Neuronal stem cell (in vitro differentiated cells): ENCODE results near the gene VAMP5. TPM values are rescaled to one million over a fixed set of nuclear protein-coding genes. Genes with fewer than 3 reads are reported as not detected.

ENCODE experiments used
- DNase-seq: peaks from one replicate; pipeline ENCODE4 v3.0.0-alpha.2; 2013; ENCODE audit warnings: low spot score
- H2AFZ ChIP-seq: one replicate; pipeline ENCODE4 v1.6.1; 2013; ENCODE audit warnings: mild to moderate bottlenecking, low read length, inconsistent platforms
- H2AK5ac ChIP-seq: 2 replicates; pipeline ENCODE4 v1.6.1; 2013; ENCODE audit warnings: low read depth, mild to moderate bottlenecking, inconsistent platforms, low read length, moderate library complexity, mixed read lengths
- H2BK120ac ChIP-seq: 2 replicates; pipeline ENCODE4 v1.6.1; 2013; ENCODE audit warnings: low read depth, mild to moderate bottlenecking, inconsistent platforms, low read length, moderate library complexity, mixed read lengths
- H2BK12ac ChIP-seq: one replicate; pipeline ENCODE4 v1.6.1; 2013; ENCODE audit warnings: low read length, inconsistent platforms
- H2BK15ac ChIP-seq: 2 replicates; pipeline ENCODE4 v1.6.1; 2013; ENCODE audit warnings: mild to moderate bottlenecking, low read length, inconsistent platforms, mixed read lengths
- H2BK5ac ChIP-seq: one replicate; pipeline ENCODE4 v1.6.1; 2013; ENCODE audit warnings: inconsistent platforms, mild to moderate bottlenecking, low read length, moderate library complexity
- H3K14ac ChIP-seq: one replicate; pipeline ENCODE4 v1.6.1; 2013; ENCODE audit warnings: low read length, inconsistent platforms
- H3K18ac ChIP-seq: 2 replicates; pipeline ENCODE4 v1.6.1; 2013; ENCODE audit warnings: low read length, inconsistent platforms
- H3K23ac ChIP-seq: 2 replicates; pipeline ENCODE4 v1.6.1; 2013; ENCODE audit warnings: low read depth, mild to moderate bottlenecking, mixed read lengths, low read length, inconsistent platforms; ENCODE audit not compliant: poor library complexity
- H3K27ac ChIP-seq: replicated peaks from 3 replicates; pipeline ENCODE4 v1.5.1; 2013; ENCODE audit warnings: low read length, inconsistent platforms
- H3K27me3 ChIP-seq, 3 experiments: 2 replicates each; pipeline ENCODE4 v1.6.1; 2013; ENCODE audit warnings: low read length in 3 of 3, mild to moderate bottlenecking in 2 of 3, inconsistent platforms in 1 of 3, low read depth in 1 of 3, mixed read lengths in 1 of 3, moderate library complexity in 1 of 3; ENCODE audit not compliant: control insufficient read depth in 3 of 3, insufficient read depth in 3 of 3
- H3K36me3 ChIP-seq, 2 donors: replicated peaks in 1 of 2; 2 replicates each; pipeline ENCODE4 v1.6.1; 2013; ENCODE audit warnings: low read length in 2 of 2; ENCODE audit not compliant: control insufficient read depth in 2 of 2, insufficient read depth in 2 of 2
- H3K4ac ChIP-seq: 2 replicates; pipeline ENCODE4 v1.6.1; 2013; ENCODE audit warnings: inconsistent platforms, mild to moderate bottlenecking, low read length, moderate library complexity
- H3K4me1 ChIP-seq, 2 donors: 1 replicate in 1 of 2; 2 replicates in 1 of 2; pipeline ENCODE4 v1.6.1; 2013; ENCODE audit warnings: low read length in 2 of 2, low read depth in 1 of 2; ENCODE audit not compliant: control insufficient read depth in 2 of 2, insufficient read depth in 1 of 2
- H3K4me2 ChIP-seq: one replicate; pipeline ENCODE4 v1.6.1; 2013; ENCODE audit warnings: mild to moderate bottlenecking, low read length, inconsistent platforms; ENCODE audit not compliant: insufficient read depth, poor library complexity, severe bottlenecking
- H3K4me3 ChIP-seq, 2 donors: 2 replicates each; pipeline ENCODE4 v1.5.1; 2013; ENCODE audit warnings: low read length in 2 of 2, mild to moderate bottlenecking in 2 of 2, inconsistent platforms in 1 of 2, moderate library complexity in 1 of 2
- H3K79me1 ChIP-seq: one replicate; pipeline ENCODE4 v1.6.1; 2013; ENCODE audit warnings: low read depth, mild to moderate bottlenecking, inconsistent platforms, low read length, moderate library complexity
- H3K9ac ChIP-seq: one replicate; pipeline ENCODE4 v1.6.1; 2013; ENCODE audit warnings: mild to moderate bottlenecking, low read depth, low read length, inconsistent platforms; ENCODE audit not compliant: poor library complexity
- H3K9me3 ChIP-seq, 2 donors: replicated peaks in 1 of 2; 2 replicates each; pipeline versions ENCODE3 to v1.6.1; 2013; ENCODE audit warnings: low read length in 2 of 2, mild to moderate bottlenecking in 2 of 2, inconsistent platforms in 1 of 2, low read depth in 1 of 2, mixed read lengths in 1 of 2, moderate library complexity in 1 of 2; ENCODE audit not compliant: control insufficient read depth in 2 of 2, insufficient read depth in 1 of 2
- H4K8ac ChIP-seq: one replicate; pipeline ENCODE4 v1.6.1; 2013; ENCODE audit warnings: low read depth, mild to moderate bottlenecking, inconsistent platforms, low read length, moderate library complexity
- H4K91ac ChIP-seq: one replicate; pipeline ENCODE4 v1.6.1; 2013; ENCODE audit warnings: low read length, low read depth, mild to moderate bottlenecking, inconsistent platforms; ENCODE audit not compliant: poor library complexity
- WGBS, 2 donors: extraction: QIAGEN DNeasy Blood & Tissue Kit; methylation state at CpG; one replicate each; pipeline ENCODE4 v1.1.7; 2013; ENCODE audit warnings: missing lambda C conversion rate in 2 of 2, mixed read lengths in 1 of 2; ENCODE audit not compliant: insufficient read length in 2 of 2, insufficient replicate concordance in 1 of 2; ENCODE audit errors: extremely low coverage in 2 of 2; 5-methylcytosine and 5-hydroxymethylcytosine counted together
- polyA plus RNA-seq, 2 experiments: library from polyadenylated mRNA; stranded (reverse); fragments of 200-250 nt; gene quantifications; one replicate each; pipeline ENCODE4 v1.2.3, GENCODE V29; 2013

The VAMP5 gene, protein sequence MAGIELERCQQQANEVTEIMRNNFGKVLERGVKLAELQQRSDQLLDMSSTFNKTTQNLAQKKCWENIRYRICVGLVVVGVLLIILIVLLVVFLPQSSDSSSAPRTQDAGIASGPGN
- 5.7 TPM for polyA plus RNA-seq (2013, experiment 1 of 2)
- polyA plus RNA-seq (2013, experiment 2 of 2): 5.8 TPM

DNA sequence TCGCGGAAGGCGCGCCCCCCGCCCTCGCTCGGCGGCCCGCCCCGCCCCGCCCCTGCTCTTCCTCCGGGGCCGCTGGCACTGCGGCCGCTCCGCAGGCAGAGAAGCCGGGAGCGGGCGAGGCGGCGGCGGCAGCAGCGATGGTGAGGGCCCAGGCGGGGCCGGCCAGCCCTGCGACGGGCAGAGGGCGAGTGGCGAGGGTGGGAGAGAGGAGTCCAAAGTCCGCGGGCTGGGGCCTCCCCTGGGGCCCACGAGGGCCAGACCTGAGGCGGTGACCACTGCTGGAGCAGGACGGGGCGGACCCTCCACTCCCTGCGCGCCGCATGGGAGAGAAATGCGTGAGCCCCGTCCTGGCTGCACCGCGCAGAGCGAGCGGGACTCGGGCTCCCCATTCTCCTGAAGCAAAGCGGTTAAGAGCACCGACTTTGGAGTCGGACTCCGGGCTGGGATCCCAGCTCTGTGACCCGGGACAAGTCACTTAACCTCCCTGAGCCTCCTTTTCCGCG lies at the start of gene VAMP5:
VAMP5 (plus strand) TSS at position 78 of the 503 bp plus-strand sequence; CDS start at position 138, 60 bp downstream.
- H2BK15ac ChIP-seq: no peak within 1 kb of the TSS
- H3K18ac ChIP-seq: peak within 1 kb of the TSS; percentile 72
- H3K4me2 ChIP-seq: peak within 1 kb of the TSS; percentile 51
- H3K27me3 ChIP-seq: peaks cover 0 to 26% (median 3%) of the 10 kb centered on the region in 3 experiments
- peak within 1 kb of the TSS in 1 of 2 donors; percentile 72 for H3K4me3 ChIP-seq
- DNase-seq: no peak
- no peaks in the 10 kb centered on the region for H3K36me3 ChIP-seq
- no peak within 1 kb of the TSS for H3K4ac ChIP-seq
- peak within 1 kb of the TSS; percentile 73 for H3K14ac ChIP-seq
- no peak within 1 kb of the TSS for H2AK5ac ChIP-seq
- H2BK120ac ChIP-seq: no peak within 1 kb of the TSS
- no peak within 1 kb of the TSS for H3K23ac ChIP-seq
- no peak within 1 kb of the TSS for H3K27ac ChIP-seq
- H3K4me1 ChIP-seq: peaks cover 10 to 23% of the 10 kb centered on the region in 2 donors
- no peaks in the 10 kb centered on the region for H3K9me3 ChIP-seq
- no peak within 1 kb of the TSS for H4K8ac ChIP-seq
- H3K79me1 ChIP-seq: no peaks in the 10 kb centered on the region
- no peak within 1 kb of the TSS for H4K91ac ChIP-seq
- no peak within 1 kb of the TSS for H3K9ac ChIP-seq
- no peak within 1 kb of the TSS for H2BK12ac ChIP-seq
- H2AFZ ChIP-seq: peak within 1 kb of the TSS; percentile 58
- H2BK5ac ChIP-seq: peak within 1 kb of the TSS; percentile 43
- WGBS, 2 donors: no CpG with 5 or more reads among the region's 52 CpGs

DNA sequence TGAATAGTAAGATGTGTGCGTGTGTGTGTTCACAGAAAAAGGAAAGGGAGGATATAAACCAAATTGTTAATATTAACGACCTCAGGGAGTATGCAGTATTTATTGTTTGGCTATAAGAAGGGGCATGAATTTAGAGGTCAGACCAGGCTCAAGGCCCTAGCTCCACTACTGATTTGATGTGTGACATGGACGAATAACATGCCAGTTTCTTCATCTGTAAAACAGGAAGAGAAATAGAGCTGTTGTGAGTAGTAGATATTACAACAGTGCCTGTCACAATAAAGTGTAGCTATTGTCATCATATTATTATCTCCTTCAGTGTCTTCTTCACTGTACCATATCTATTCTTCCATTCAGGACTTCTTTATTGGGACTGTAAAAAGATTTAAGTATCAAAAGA lies 49.4 kb upstream of the VAMP5 start:
- Histone ChIP-seq H3K27ac (no peak overlapping the region), H3K4ac (no peak overlapping the region)
- WGBS, 2 donors: no CpG with 5 or more reads among the region's 3 CpGs

DNA sequence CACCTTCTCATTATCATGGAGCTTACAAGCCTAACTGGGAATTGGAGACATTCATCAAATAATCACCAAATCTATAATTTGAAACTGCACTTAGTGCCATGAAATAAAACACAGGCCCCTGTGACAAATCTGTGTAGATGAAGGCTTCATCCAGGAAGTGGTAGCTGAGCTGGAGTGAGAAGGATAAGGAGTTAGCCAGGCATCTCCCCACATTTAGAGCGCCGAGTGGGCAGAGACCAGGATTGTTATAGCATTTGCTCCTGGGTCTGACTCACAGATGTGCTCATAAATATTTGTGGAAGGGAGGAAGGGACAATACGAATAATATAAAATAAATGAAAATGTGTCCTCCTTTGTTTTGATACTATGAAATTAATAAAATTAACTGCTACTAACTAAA lies 47.8 kb upstream of the VAMP5 start:
- Histone ChIP-seq H2BK5ac (no peak overlapping the region), H3K27me3 (no peaks in the 10 kb centered on the region), H3K79me1 (no peaks in the 10 kb centered on the region), H3K4me1 (peaks cover 6 to 10% of the 10 kb centered on the region in 2 donors), H3K27ac (no peak overlapping the region), H2AFZ (no peak overlapping the region), H3K14ac (no peak overlapping the region), H3K36me3 (peaks cover 3 to 20% of the 10 kb centered on the region in 2 donors), H3K9ac (no peak overlapping the region), H3K9me3 (no peaks in the 10 kb centered on the region), H2BK15ac (no peak overlapping the region), H3K4me2 (no peak overlapping the region), H4K8ac (no peak overlapping the region), H3K23ac (no peak overlapping the region), H2AK5ac (no peak overlapping the region), H4K91ac (no peak overlapping the region), H3K4ac (no peak overlapping the region), H2BK120ac (no peak overlapping the region), H2BK12ac (no peak overlapping the region), H3K18ac (no peak overlapping the region), H3K4me3 (no peak overlapping the region)
- DNase-seq: no peak
- WGBS, 2 donors: no CpG with 5 or more reads among the region's 3 CpGs

More for the DNA sequence above, 49.4 kb upstream of the VAMP5 start:
- no peak overlapping the region for H3K14ac ChIP-seq
- peaks cover 4 to 6% of the 10 kb centered on the region in 2 donors for H3K4me1 ChIP-seq
- H3K9me3 ChIP-seq: no peaks in the 10 kb centered on the region
- no peak overlapping the region for H2BK5ac ChIP-seq
- no peak overlapping the region for H2BK120ac ChIP-seq
- no peak overlapping the region for H4K8ac ChIP-seq
- no peaks in the 10 kb centered on the region for H3K79me1 ChIP-seq
- H4K91ac ChIP-seq: no peak overlapping the region
- no peak overlapping the region for H2BK12ac ChIP-seq
- no peak overlapping the region for H3K23ac ChIP-seq
- H3K4me2 ChIP-seq: no peak overlapping the region
- no peaks in the 10 kb centered on the region for H3K27me3 ChIP-seq
- H3K4me3 ChIP-seq: no peak overlapping the region
- H2AFZ ChIP-seq: no peak overlapping the region
- H3K9ac ChIP-seq: no peak overlapping the region
- DNase-seq: no peak
- H2BK15ac ChIP-seq: no peak overlapping the region
- peaks cover 0 to 4% of the 10 kb centered on the region in 2 donors for H3K36me3 ChIP-seq
- H2AK5ac ChIP-seq: no peak overlapping the region
- no peak overlapping the region for H3K18ac ChIP-seq

DNA sequence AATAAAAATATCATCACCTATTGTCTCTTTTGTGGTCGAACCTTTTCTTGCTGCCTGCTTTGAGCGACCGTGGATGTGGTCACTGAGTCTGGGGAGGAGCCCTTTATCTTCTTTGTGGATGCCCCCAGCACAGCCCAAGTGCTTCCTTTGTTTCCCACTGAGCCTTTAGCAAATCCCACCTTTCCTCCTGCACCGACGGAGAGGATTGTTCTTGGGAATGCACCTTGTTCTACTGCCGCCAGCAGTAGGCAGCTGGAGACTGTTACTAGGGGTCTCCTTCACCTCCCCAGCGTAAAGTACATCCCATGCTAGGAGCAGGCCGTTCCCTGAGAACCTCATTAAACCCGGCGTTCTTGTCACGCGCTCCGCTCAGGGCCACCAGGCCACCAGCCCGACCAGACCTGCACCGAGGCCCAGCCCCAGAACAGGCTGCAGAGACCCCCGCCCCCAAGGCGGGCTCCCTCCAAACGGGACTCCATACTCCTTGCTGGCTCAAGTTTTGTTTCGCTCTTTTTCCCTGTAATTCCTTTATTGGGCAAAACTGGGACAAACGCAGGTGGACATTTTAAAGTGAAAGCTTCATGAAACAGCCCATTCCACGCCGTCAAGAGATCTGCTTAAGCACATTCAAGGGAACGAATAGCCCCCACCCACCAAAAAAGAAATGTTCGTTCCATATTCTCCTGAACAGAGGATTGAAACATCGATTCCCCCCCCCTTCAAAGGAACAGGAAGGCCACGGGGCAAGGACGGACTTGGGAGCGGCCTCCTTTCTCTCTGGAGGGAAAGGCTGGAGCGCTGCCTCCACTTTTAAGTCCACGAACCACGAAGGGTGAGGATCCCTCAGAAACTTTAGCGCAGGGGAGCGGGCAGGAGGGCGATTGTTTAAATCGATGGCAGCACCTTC lies 46.4 kb upstream of the VAMP5 start:
- peak overlapping the region; percentile 86 to 98 for H3K4me3 ChIP-seq
- peak overlapping the region; percentile 93 for H2BK15ac ChIP-seq
- H2BK120ac ChIP-seq: peak overlapping the region; percentile 98
- peak overlapping the region; percentile 97 for H3K4me2 ChIP-seq
- H3K36me3 ChIP-seq: peaks cover 15 to 34% of the 10 kb centered on the region in 2 donors
- H3K79me1 ChIP-seq: peaks cover 2% of the 10 kb centered on the region
- peak overlapping the region; percentile 69 for H3K4ac ChIP-seq
- peak; percentile 51 for DNase-seq
- no CpG with 5 or more reads among the region's 35 CpGs for WGBS, 2 donors
- peak overlapping the region; percentile 100 for H3K27ac ChIP-seq
- H3K9me3 ChIP-seq: no peaks in the 10 kb centered on the region
- peak overlapping the region; percentile 80 for H3K9ac ChIP-seq
- H2AK5ac ChIP-seq: peak overlapping the region; percentile 64
- H2BK12ac ChIP-seq: peak overlapping the region; percentile 82
- peak overlapping the region; percentile 99 for H3K18ac ChIP-seq
- H4K8ac ChIP-seq: no peak overlapping the region
- H3K4me1 ChIP-seq: peaks cover 10 to 17% of the 10 kb centered on the region in 2 donors
- peak overlapping the region; percentile 100 for H3K23ac ChIP-seq
- peak overlapping the region; percentile 95 for H4K91ac ChIP-seq
- H3K27me3 ChIP-seq: no peaks in the 10 kb centered on the region
- H2BK5ac ChIP-seq: peak overlapping the region; percentile 99
- peak overlapping the region; percentile 84 for H3K14ac ChIP-seq
- H2AFZ ChIP-seq: peak overlapping the region; percentile 98
